Kidney epithelial cell (primary cell): Measurements from ENCODE around the gene JAKMIP2. TPM values are rescaled to one million over a fixed set of nuclear protein-coding genes. Genes with fewer than 3 reads are reported as not detected.
"Not testable (repeated sequence)": the region's sequence is repeated elsewhere in the genome, so short reads cannot be mapped to it uniquely, and the experiment has no call there.

ENCODE experiments used
- DNase-seq: peaks from one replicate; pipeline ENCODE4 v3.0.0-alpha.2; 2010; ENCODE audit warnings: low read depth
- H3K27me3 ChIP-seq: 2 replicates; pipeline ENCODE4 v1.6.0; 2011; ENCODE audit warnings: low read length; ENCODE audit not compliant: control insufficient read depth, insufficient read depth
- H3K36me3 ChIP-seq: 2 replicates; pipeline ENCODE4 v1.5.1; 2011; ENCODE audit warnings: low read length; ENCODE audit not compliant: control insufficient read depth, insufficient read depth
- H3K4me3 ChIP-seq: 2 replicates; pipeline ENCODE4 v1.5.1; 2011; ENCODE audit warnings: low read depth, mild to moderate bottlenecking, control low read depth, low read length
- total RNA-seq: library from RNA; depleted of rRNA; stranded (reverse); fragments of >200 nt; gene quantifications from 2 replicates; pipeline ENCODE4 v1.2.3, GENCODE V29; 2015
- TF ChIP-seq, protein P1 (sequence below): IDR thresholded peaks from 2 replicates; pipeline ENCODE4 v1.5.1; 2011; ENCODE audit warnings: mild to moderate bottlenecking, moderate library complexity, low read length, control low read depth, inconsistent platforms; ENCODE audit not compliant: insufficient read depth, poor library complexity, severe bottlenecking

Gene JAKMIP2
- total RNA-seq, 1 donor from 2014 or later: 0.42 TPM

DNA sequence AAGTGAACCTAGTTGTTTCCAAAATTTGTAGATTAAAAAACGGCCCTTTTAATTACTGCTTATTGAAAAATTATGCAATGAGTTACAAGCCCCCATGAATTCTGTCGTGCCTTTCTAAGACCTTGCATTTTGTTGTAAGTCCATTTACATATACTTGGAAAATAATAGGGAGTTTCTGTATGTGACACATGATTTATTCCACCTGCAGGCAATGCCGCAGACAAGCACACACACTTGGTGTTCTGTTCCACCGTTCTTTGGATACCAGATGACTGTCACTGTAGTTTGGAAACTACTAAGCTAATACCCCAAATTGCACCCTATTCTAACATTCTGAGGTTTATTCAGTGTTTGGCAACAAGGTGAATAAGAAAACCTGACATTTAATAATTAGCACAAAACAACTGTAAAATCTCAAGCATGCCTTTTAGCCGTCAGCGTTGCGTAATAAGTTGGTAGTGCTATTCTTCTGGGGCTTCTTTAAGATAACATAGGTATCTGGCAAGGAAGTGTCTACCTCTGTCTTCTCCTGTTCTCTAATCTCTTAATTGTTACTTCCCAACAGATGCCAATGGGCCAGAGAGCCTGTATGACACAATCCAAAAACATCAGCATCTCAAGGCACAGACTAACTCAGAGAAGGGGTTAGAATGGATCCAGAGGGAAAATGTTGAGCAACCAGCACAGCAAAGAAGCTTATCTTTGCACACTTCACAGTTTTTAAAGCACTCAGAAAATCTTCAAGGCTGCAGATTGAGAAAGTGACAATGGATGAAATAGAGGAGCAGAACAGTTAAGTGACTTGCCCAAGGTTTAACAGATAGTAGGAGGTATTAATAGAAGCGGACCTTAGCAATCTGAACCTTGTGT is 224.4 kb downstream of the JAKMIP2 start:
- H3K36me3 ChIP-seq: no peaks in the 10 kb centered on the region
- no peak for DNase-seq
- no peak overlapping the region for H3K4me3 ChIP-seq
- TF ChIP-seq, protein P1, sequence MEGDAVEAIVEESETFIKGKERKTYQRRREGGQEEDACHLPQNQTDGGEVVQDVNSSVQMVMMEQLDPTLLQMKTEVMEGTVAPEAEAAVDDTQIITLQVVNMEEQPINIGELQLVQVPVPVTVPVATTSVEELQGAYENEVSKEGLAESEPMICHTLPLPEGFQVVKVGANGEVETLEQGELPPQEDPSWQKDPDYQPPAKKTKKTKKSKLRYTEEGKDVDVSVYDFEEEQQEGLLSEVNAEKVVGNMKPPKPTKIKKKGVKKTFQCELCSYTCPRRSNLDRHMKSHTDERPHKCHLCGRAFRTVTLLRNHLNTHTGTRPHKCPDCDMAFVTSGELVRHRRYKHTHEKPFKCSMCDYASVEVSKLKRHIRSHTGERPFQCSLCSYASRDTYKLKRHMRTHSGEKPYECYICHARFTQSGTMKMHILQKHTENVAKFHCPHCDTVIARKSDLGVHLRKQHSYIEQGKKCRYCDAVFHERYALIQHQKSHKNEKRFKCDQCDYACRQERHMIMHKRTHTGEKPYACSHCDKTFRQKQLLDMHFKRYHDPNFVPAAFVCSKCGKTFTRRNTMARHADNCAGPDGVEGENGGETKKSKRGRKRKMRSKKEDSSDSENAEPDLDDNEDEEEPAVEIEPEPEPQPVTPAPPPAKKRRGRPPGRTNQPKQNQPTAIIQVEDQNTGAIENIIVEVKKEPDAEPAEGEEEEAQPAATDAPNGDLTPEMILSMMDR: no peak
- H3K27me3 ChIP-seq: no peaks in the 10 kb centered on the region

DNA sequence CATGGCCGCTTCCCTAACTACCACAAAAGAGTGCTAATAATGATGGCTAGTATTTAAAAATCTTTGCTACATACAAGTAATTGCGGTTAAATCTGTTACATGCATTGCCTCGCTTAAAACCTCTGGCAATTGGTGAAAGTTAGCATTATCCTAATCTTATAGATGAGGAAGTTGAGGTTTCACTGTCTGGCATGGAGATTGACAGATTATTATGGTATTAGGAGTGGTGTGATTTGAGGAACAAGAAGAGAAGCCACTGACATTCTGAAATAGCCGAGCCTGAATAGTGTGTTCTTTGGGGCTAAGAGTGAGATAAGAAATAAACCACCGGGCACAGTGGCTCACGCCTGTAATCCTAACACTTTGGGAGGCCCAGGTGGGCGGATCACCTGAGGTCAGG is 227.4 kb downstream of the JAKMIP2 start:
- no peak for DNase-seq
- TF ChIP-seq, protein P1: no peak
- Histone ChIP-seq H3K4me3 (no peak overlapping the region), H3K27me3 (no peaks in the 10 kb centered on the region), H3K36me3 (no peaks in the 10 kb centered on the region)

DNA sequence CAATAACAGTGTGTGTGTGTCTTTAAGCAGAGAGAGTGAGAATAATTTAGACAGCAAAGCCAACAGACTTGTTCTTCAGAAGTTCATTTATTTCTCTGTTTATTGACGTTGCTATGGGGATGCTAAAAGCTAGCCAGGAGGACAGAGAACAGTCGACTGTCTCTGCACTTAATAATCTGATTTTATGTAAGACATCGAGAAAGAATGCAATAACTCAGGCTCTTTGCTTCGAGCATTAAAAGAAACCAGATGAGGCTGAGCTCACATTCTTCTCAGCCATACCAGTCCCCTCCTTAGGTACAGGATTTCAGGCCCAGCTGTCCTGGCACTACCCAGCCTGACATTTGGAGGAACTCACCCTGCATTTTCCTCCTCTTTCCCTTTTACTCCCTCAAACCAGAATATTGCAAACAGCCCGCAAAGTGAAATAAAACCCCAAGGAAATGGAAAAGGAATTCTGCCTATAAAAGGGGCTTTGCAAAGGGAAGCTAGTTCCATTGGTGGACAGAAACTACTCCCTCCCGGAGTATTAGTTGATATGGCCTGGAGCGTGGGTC is 228.2 kb downstream of the JAKMIP2 start:
- H3K36me3 ChIP-seq: no peaks in the 10 kb centered on the region
- TF ChIP-seq, protein P1: no peak
- no peaks in the 10 kb centered on the region for H3K27me3 ChIP-seq
- no peak for DNase-seq
- no peak overlapping the region for H3K4me3 ChIP-seq

DNA sequence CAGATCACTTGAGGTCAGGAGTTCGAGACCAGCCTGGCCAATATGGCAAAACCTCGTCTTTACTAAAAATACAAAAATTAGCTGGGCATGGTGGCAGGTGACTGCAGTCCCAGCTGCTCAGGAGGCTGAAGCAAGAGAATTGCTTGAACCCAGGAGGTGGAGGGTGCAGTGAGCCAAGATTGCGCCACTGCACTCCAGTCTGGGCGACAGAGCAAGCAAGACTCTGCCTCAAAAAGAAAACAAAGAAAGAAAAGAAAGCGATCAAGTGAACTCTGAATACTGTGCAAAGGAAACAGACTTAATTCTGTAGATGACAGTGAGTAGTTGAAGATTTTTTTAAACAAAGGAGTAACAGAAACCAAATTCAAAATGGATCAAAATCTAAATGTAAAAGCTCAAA is 228.7 kb downstream of the JAKMIP2 start:
- H3K27me3 ChIP-seq, H3K36me3 ChIP-seq, H3K4me3 ChIP-seq, DNase-seq: not testable (repeated sequence)

DNA sequence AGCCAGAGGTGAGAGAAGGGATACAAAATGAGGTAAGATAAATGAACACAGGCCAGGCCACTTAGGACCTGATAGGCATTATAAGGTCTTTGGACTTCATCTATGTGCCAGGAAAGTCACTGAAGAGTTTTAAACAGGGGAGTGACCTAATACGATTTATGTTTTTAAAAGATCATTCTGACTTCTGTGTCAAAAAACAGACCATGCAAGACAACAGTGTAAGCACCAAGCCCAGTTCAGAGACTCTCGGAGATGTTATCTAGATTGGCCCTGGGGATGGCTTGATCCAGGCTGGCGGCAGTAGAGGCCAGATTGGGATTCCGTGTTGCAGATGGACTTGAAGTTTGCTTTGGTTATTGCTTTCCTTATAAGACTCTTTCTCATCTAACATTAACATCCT is 229.6 kb downstream of the JAKMIP2 start:
- TF ChIP-seq, protein P1: no peak
- Histone ChIP-seq H3K36me3 (no peaks in the 10 kb centered on the region), H3K27me3 (no peaks in the 10 kb centered on the region), H3K4me3 (no peak overlapping the region)
- no peak for DNase-seq

DNA sequence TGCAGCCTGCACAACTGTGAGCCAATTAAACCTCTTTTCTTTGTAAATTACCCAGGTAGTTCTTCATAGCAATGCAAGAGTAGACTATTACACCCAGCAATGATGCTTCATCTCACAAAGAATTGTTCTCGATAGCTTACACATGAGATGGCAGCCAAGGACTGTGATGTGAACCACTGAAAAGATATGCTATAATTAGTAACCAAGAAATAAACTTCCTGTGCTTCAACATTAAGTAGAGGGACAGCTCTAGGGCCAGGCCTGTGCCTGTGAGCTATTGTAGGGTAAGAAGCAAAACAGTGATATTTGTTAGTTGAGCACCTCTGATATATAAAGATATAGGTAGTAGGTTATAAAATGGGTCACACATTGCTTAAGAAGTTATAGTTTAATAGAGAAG is 230.9 kb downstream of the JAKMIP2 start:
- DNase-seq: no peak
- Histone ChIP-seq H3K36me3 (no peaks in the 10 kb centered on the region), H3K27me3 (no peaks in the 10 kb centered on the region), H3K4me3 (no peak overlapping the region)
- TF ChIP-seq, protein P1: no peak
